Gastrocnemius medialis (tissue), 4 donors: ENCODE data around the gene PIGH. TPM values are rescaled to one million over a fixed set of nuclear protein-coding genes. Genes with fewer than 3 reads are reported as not detected.

Experiments
- ATAC-seq, 2 donors: fragments of 150-250 bp; one replicate each; pipeline ENCODE4 v1.9.1; 2016
- DNase-seq, 2 donors: peaks; one replicate each; pipeline ENCODE4 v3.0.0-alpha.2; 2019
- H3K27ac ChIP-seq, 4 donors: fragments of 200-600 bp; sonication (generic); 1 replicate in 1 of 4; 2 replicates in 3 of 4; pipeline ENCODE4 v1.5.1; 2016 to 2018; ENCODE audit warnings: mild to moderate bottlenecking in 2 of 4, moderate library complexity in 1 of 4
- H3K27me3 ChIP-seq, 3 donors: fragments of 200-600 bp; sonication (generic) in 2 of 3; 1 replicate in 1 of 3; 2 replicates in 2 of 3; pipeline versions ENCODE4 v1.5.1 to v1.6.0; 2016 to 2019; ENCODE audit warnings: mild to moderate bottlenecking in 1 of 3, moderate library complexity in 1 of 3
- H3K36me3 ChIP-seq, 2 donors: fragments of 200-600 bp; sonication (generic) in 1 of 2; one replicate each; pipeline ENCODE4 v1.5.1; 2017 to 2018
- H3K4me1 ChIP-seq, 2 donors: fragments of 200-600 bp; sonication (generic) in 1 of 2; one replicate each; pipeline ENCODE4 v1.5.1; 2016 to 2017; ENCODE audit warnings: mild to moderate bottlenecking in 2 of 2
- H3K4me3 ChIP-seq, 4 donors: fragments of 200-600 bp; sonication (generic) in 3 of 4; 1 replicate in 1 of 4; 2 replicates in 3 of 4; pipeline ENCODE4 v1.5.1; 2016 to 2019; ENCODE audit warnings: mild to moderate bottlenecking in 2 of 4
- H3K9me3 ChIP-seq, 3 donors: fragments of 200-600 bp; sonication (generic) in 2 of 3; 1 replicate in 1 of 3; 2 replicates in 2 of 3; pipeline ENCODE4 v1.5.1; 2016 to 2019
- CTCF ChIP-seq, 5 experiments: fragments of 450-650 bp in 3 of 5; fragments of 200-600 bp in 2 of 5; sonication (generic) in 2 of 5; IDR thresholded peaks in 4 of 5; conservative IDR thresholded peaks in 1 of 5; 1 replicate in 4 of 5; 2 replicates in 1 of 5; pipeline ENCODE4 v1.5.1; 2016 to 2019; ENCODE audit warnings: antibody characterized with exemption in 5 of 5, mild to moderate bottlenecking in 3 of 5, moderate library complexity in 3 of 5
- POLR2A ChIP-seq, 2 donors: fragments of 450-650 bp; IDR thresholded peaks; one replicate each; pipeline ENCODE4 v1.6.1; 2017; ENCODE audit warnings: antibody characterized with exemption in 2 of 2, mild to moderate bottlenecking in 2 of 2, moderate library complexity in 2 of 2
- in situ Hi-C, 4 donors: fragments of 200-750 bp; cut with MboI; loops; one replicate each; pipeline versions ENCODE4 v1.15.0 to v1.8.0; 2017; ENCODE audit warnings: low sequenced_read_pairs in 4 of 4
- intact Hi-C: fragments of 100-400 bp; cut with DNase I; formaldehyde crosslinking; loops from one replicate; pipeline ENCODE4 v1.15.1; 2023; ENCODE audit warnings: low total_unique reads
- total RNA-seq, 4 donors: library from RNA; depleted of rRNA; stranded (reverse); fragments of >200 nt; gene quantifications; one replicate each; pipeline versions ENCODE4 v1.1.0 to v1.2.3, GENCODE V29; 2016

The PIGH gene
- total RNA-seq, 4 donors from 2014 or later = 27.8 to 48.5 (median 35.3) TPM

DNA sequence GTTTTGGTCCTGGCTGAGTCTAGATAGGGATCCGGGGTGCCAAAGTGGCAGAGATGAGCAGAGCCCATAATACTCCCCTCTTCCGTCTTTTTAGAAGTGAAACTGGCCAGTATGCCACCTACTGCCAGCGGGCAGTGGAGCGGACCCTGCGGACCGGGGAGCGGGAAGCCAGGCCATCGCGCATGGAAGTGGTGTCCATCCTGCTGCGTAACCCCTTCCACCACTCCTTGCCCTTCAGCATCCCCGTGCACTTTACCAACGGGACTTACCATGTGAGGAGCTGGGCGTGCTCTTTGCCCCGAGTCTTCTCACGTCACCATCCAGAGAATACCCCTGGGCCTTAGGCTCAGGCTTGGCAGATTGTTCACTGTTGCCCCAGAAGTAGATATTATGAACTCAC lies 21.0 kb downstream of the PIGH start:
- in situ Hi-C loops = loop anchor here in 1 of 4 donors (10.0 kb wide), 1 partner anchor 154 kb away; no protein-coding TSS in a partner anchor
- no peak overlapping the region for H3K4me3 ChIP-seq
- H3K27me3 ChIP-seq = no peaks in the 10 kb centered on the region
- no peaks in the 10 kb centered on the region for H3K4me1 ChIP-seq
- no peak for DNase-seq
- TF ChIP-seq POLR2A (IDR thresholded peaks at IDR 0.05) = no peak
- TF ChIP-seq CTCF (IDR thresholded peaks at IDR 0.05 in 4 of 5, conservative IDR thresholded peaks at IDR 0.05 in 1 of 5) = no peak
- intact Hi-C loops = no loop called here
- ATAC-seq = no peak
- no peak overlapping the region for H3K27ac ChIP-seq
- no peaks in the 10 kb centered on the region for H3K9me3 ChIP-seq
- H3K36me3 ChIP-seq = no peaks in the 10 kb centered on the region

- no peak for ATAC-seq
- Histone ChIP-seq H3K4me3 (no peak overlapping the region), H3K36me3 (no peaks in the 10 kb centered on the region), H3K27ac (no peak overlapping the region), H3K27me3 (no peaks in the 10 kb centered on the region), H3K4me1 (no peaks in the 10 kb centered on the region), H3K9me3 (no peaks in the 10 kb centered on the region)
- TF ChIP-seq CTCF (IDR thresholded peaks at IDR 0.05 in 4 of 5, conservative IDR thresholded peaks at IDR 0.05 in 1 of 5) = no peak
- TF ChIP-seq POLR2A (IDR thresholded peaks at IDR 0.05) = no peak
- in situ Hi-C loops (loop anchor here in 1 of 4 donors (10.0 kb wide), 1 partner anchor 153 kb away; no protein-coding TSS in a partner anchor), intact Hi-C loops (no loop called here)
- DNase-seq = no peak
These were observed 21.9 kb downstream of the PIGH start for GRCh38 chr14:67577909-67578749.

GRCh38 chr14:67577181-67577808 lies 22.8 kb downstream of the PIGH start:
- H3K4me1 ChIP-seq = no peaks in the 10 kb centered on the region
- no peaks in the 10 kb centered on the region for H3K27me3 ChIP-seq
- DNase-seq (no peak), ATAC-seq (no peak)
- no peaks in the 10 kb centered on the region for H3K36me3 ChIP-seq
- TF ChIP-seq POLR2A (IDR thresholded peaks at IDR 0.05) (no peak), CTCF (IDR thresholded peaks at IDR 0.05 in 4 of 5, conservative IDR thresholded peaks at IDR 0.05 in 1 of 5) (no peak)
- intact Hi-C loops (no loop called here), in situ Hi-C loops (loop anchor here in 1 of 4 donors (10.0 kb wide), 1 partner anchor 152 kb away; no protein-coding TSS in a partner anchor)
- no peaks in the 10 kb centered on the region for H3K9me3 ChIP-seq
- no peak overlapping the region for H3K27ac ChIP-seq
- no peak overlapping the region for H3K4me3 ChIP-seq

DNA sequence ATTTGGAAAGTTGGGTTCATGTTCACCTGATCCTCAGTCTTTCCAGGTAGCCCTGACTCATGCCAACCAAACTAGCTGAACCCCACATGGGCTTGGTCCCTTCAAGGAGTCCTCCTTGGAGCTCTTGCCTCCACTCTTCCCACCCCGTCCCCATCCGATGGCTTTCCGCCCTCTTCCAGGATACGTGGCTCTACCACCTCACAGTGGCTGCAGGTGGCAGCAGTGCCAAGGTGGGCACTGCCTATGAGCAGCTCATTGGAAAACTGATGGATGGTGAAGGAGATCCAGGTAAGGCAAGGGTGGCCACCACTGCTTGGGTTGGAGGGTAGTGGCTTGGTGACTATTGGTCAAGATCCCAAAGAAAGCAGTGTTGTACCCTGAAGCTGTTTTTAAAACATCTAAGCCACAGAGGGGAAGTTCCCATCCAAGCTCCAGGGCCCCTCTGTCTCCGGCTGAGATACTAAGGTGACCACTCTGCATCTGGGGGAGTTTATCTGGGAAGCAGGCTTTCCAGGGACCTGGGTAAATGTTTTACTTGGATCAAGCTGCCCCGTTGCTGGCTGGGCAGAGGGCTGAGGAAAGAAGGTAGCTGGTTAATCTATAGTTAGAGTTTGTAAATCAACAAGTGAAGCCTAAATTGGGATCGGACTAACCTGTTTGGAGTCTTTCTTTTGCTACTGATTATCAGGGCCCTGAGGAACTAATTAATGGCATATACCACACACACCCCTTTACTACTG lies 23.7 kb downstream of the PIGH start:
- H3K27me3 ChIP-seq = no peaks in the 10 kb centered on the region
- no peak overlapping the region for H3K4me3 ChIP-seq
- no peaks in the 10 kb centered on the region for H3K9me3 ChIP-seq
- in situ Hi-C loops = loop anchor here in 1 of 4 donors (10.0 kb wide), 1 partner anchor 152 kb away; no protein-coding TSS in a partner anchor
- H3K36me3 ChIP-seq = no peaks in the 10 kb centered on the region
- ATAC-seq (no peak), DNase-seq (no peak)
- no peak overlapping the region for H3K27ac ChIP-seq
- no peaks in the 10 kb centered on the region for H3K4me1 ChIP-seq
- no peak for TF ChIP-seq POLR2A (IDR thresholded peaks at IDR 0.05)
- TF ChIP-seq CTCF (IDR thresholded peaks at IDR 0.05 in 4 of 5, conservative IDR thresholded peaks at IDR 0.05 in 1 of 5) = no peak
- intact Hi-C loops = no loop called here
